PC-9 (cell line): ENCODE results near the gene CCL8.

Experiments used
- EZH2 ChIP-seq: fragments of 200-600 bp; sonication (generic); IDR thresholded peaks from 2 replicates; pipeline ENCODE4 v1.8.0; 2017; ENCODE audit warnings: antibody characterized with exemption, low read depth
- TF ChIP-seq, protein P1 (sequence below): fragments of 200-600 bp; sonication (generic); conservative IDR thresholded peaks from 2 replicates; pipeline ENCODE4 v1.6.1; 2017; ENCODE audit warnings: mixed run types, antibody characterized with exemption, mild to moderate bottlenecking, moderate library complexity

DNA sequence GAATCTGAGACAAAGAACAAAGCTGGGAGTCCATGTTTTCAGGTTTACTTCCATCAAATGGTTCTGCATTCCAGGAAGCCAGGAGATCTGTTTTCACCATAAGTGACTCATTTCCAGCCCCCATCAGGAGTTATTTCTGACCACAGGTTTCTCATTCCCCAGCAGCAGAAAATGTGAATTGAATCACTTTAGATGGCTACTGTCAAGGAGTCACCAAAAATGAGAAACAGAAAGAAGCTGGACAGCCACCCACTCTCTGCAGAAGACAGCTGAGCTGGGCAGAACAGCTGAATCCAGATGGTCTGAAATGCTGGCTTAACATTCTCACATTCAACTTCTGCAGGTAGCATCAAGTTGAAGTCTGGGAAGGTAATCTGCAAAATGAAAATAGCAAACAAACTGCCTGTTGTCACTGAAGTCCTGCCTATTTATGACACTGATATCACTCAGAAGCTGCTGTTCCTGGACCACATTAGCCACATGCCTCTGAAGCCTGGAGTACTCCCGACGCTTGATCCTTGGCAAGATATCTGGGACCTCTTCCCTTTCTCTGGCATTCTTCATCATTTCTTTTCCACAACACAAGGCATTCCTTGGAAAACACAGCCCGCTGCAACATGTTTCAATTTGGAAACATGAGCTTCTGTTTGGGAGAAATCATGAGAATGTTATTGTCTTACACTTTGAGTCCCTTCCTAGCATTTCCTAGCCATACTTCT lies 18.4 kb upstream of the CCL8 start:
- no peak for TF ChIP-seq EZH2
- TF ChIP-seq, protein P1, sequence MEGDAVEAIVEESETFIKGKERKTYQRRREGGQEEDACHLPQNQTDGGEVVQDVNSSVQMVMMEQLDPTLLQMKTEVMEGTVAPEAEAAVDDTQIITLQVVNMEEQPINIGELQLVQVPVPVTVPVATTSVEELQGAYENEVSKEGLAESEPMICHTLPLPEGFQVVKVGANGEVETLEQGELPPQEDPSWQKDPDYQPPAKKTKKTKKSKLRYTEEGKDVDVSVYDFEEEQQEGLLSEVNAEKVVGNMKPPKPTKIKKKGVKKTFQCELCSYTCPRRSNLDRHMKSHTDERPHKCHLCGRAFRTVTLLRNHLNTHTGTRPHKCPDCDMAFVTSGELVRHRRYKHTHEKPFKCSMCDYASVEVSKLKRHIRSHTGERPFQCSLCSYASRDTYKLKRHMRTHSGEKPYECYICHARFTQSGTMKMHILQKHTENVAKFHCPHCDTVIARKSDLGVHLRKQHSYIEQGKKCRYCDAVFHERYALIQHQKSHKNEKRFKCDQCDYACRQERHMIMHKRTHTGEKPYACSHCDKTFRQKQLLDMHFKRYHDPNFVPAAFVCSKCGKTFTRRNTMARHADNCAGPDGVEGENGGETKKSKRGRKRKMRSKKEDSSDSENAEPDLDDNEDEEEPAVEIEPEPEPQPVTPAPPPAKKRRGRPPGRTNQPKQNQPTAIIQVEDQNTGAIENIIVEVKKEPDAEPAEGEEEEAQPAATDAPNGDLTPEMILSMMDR: no peak
